ENCODE data around the gene LCE5A. TPM values are rescaled to one million over a fixed set of nuclear protein-coding genes. Genes with fewer than 3 reads are reported as not detected.

Gene LCE5A
- total and polyA plus RNA-seq, 9 of the 15 experiments (the other 6 are each of a cell fraction or from before 2014, with no cell fraction given): not detected

DNA sequence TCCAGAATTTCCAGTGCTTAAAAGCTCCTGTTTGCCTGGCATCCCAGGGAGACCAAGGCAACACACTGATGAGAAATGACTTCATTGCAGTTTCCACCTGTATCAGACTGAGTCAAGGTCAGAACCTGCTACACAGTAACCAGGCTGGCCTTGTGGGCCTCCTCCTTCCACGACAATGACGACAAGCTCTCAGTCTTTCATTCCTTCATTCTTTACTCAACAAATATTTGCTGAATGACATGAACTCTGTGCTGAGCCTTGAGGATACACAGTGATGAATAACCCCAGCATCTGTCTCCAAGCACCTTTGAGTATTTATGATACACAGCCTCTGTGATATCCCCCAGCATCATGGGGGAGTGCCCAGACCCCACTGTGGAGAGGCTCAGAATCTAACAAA lies 8.9 kb upstream of the LCE5A start:
- H3K9me1 ChIP-seq (ENCODE audit: control insufficient read depth, insufficient read depth, low read length): no peaks in the 10 kb centered on the region
- POLR2A ChIA-PET: interaction anchor here (0.7 kb wide), 1 partner anchor 9 kb away, joined by 3 read pairs; no protein-coding TSS in a partner anchor
- intact Hi-C loops (cut with micrococcal nuclease): no loop called here
- H3K27me3 ChIP-seq (ENCODE audit: control insufficient read depth in 2 of 2, insufficient read depth in 2 of 2, low read length in 2 of 2): peaks cover 0 to 7% of the 10 kb centered on the region in 2 experiments; a peak in 1 of 5 replicates
- no peaks in the 10 kb centered on the region for H3K4me1 ChIP-seq (replicated peaks in 1 of 2; ENCODE audit: control insufficient read depth in 2 of 2, insufficient read depth in 2 of 2, low read length in 2 of 2)
- H3K4me2 ChIP-seq (ENCODE audit: insufficient read depth, low read length): no peak overlapping the region
- no peak overlapping the region for H3K4me3 ChIP-seq
- H3K79me2 ChIP-seq (ENCODE audit: control insufficient read depth, insufficient read depth, low read length): no peaks in the 10 kb centered on the region
- no peak overlapping the region for H2AFZ ChIP-seq (ENCODE audit: low read depth, low read length)
- no peak overlapping the region for H3K27ac ChIP-seq (ENCODE audit: extremely low read depth, low read depth, low read length)
- TF ChIP-seq, protein P1, sequence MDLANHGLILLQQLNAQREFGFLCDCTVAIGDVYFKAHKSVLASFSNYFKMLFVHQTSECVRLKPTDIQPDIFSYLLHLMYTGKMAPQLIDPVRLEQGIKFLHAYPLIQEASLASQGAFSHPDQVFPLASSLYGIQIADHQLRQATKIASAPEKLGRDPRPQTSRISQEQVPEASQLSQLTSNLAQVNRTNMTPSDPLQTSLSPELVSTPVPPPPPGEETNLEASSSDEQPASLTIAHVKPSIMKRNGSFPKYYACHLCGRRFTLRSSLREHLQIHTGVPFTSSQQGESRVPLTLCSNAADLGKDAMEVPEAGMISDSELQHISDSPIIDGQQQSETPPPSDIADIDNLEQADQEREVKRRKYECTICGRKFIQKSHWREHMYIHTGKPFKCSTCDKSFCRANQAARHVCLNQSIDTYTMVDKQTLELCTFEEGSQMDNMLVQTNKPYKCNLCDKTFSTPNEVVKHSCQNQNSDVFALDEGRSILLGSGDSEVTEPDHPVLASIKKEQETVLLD (IDR thresholded peaks at IDR 0.05): no peak
- TF ChIP-seq NRF1 (conservative IDR thresholded peaks at IDR 0.05 in 1 of 2, IDR thresholded peaks at IDR 0.05 in 1 of 2) (no peak), KAT2B (IDR thresholded peaks at IDR 0.05; ENCODE audit: low read depth, low read length) (no peak), CBX3 (IDR thresholded peaks at IDR 0.05; ENCODE audit: borderline replicate concordance in 1 of 2, low read length in 2 of 2) (no peak), ZNF507 (tag; conservative IDR thresholded peaks at IDR 0.05) (no peak), MAFK (IDR thresholded peaks at IDR 0.05; ENCODE audit: low read length) (no peak), ZNF586 (CRISPR knock-in tag; conservative IDR thresholded peaks at IDR 0.05) (no peak), ELF4 (CRISPR knock-in tag; IDR thresholded peaks at IDR 0.05) (no peak), GABPB1 (CRISPR knock-in tag; IDR thresholded peaks at IDR 0.05) (no peak), TAF7 (tag; IDR thresholded peaks at IDR 0.05) (no peak), HDAC3 (IDR thresholded peaks at IDR 0.05; ENCODE audit: borderline replicate concordance, partially characterized antibody) (no peak), ZNF512 (tag; IDR thresholded peaks at IDR 0.05) (no peak), KAT7 (CRISPR knock-in tag; IDR thresholded peaks at IDR 0.05; ENCODE audit: borderline replicate concordance) (no peak), ZNF696 (CRISPR knock-in tag; conservative IDR thresholded peaks at IDR 0.05) (no peak)
- TF ChIP-seq, protein P2, sequence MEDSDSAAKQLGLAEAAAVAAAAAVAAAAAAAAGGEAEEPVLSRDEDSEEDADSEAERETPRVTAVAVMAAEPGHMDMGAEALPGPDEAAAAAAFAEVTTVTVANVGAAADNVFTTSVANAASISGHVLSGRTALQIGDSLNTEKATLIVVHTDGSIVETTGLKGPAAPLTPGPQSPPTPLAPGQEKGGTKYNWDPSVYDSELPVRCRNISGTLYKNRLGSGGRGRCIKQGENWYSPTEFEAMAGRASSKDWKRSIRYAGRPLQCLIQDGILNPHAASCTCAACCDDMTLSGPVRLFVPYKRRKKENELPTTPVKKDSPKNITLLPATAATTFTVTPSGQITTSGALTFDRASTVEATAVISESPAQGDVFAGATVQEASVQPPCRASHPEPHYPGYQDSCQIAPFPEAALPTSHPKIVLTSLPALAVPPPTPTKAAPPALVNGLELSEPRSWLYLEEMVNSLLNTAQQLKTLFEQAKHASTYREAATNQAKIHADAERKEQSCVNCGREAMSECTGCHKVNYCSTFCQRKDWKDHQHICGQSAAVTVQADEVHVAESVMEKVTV (CRISPR knock-in tag; IDR thresholded peaks at IDR 0.05): no peak
- CTCF ChIA-PET (ENCODE audit: low intra/inter-chr PET ratio): no interaction called here
- no peaks in the 10 kb centered on the region for H3K36me3 ChIP-seq (ENCODE audit: control insufficient read depth, insufficient read depth, low read length)
- H4K20me1 ChIP-seq (replicated peaks; ENCODE audit: control insufficient read depth, insufficient read depth, low read length): no peaks in the 10 kb centered on the region
- BruUV-seq (replicated peaks): no TSS peak
- ATAC-seq (no peak), FAIRE-seq (no peak), DNase-seq (ENCODE audit: extremely low read depth in 1 of 4, low spot score in 3 of 4) (no peak)
- WGBS (ENCODE audit: insufficient coverage, low coverage, missing lambda C conversion rate): 0% methylated on average over 2 of the region's 2 CpGs
- in situ Hi-C loops (cut with MboI): no loop called here
- H3K9ac ChIP-seq (ENCODE audit: insufficient read depth in 1 of 2, low read depth in 2 of 2, low read length in 2 of 2): no peak overlapping the region
- no peaks in the 10 kb centered on the region for H3K9me3 ChIP-seq (replicated peaks; ENCODE audit: control insufficient read depth, insufficient read depth, low read depth, low read length)
